Spleen (tissue), 11 donors: ENCODE measurements around the gene BTAF1. TPM values are rescaled to one million over a fixed set of nuclear protein-coding genes. Genes with fewer than 3 reads are reported as not detected.
"Not testable (repeated sequence)": the region's sequence is repeated elsewhere in the genome, so short reads cannot be mapped to it uniquely, and the experiment has no call there.

Experiments used
- DNase-seq: peaks from one replicate; pipeline ENCODE4 v3.0.0-alpha.2; 2020
- H3K27ac ChIP-seq, 8 donors: fragments of 200-600 bp; sonication (generic) in 7 of 8; 1 replicate in 4 of 8; 2 replicates in 4 of 8; pipeline versions ENCODE4 v1.5.0 to v1.8.0; 2016 to 2021; ENCODE audit warnings: inconsistent platforms in 4 of 8, mild to moderate bottlenecking in 4 of 8, moderate library complexity in 1 of 8
- H3K27me3 ChIP-seq, 7 donors: fragments of 200-600 bp; sonication (generic) in 6 of 7; replicated peaks in 1 of 7; 1 replicate in 4 of 7; 2 replicates in 3 of 7; pipeline versions ENCODE4 v1.5.0 to v1.8.0; 2016 to 2021; ENCODE audit warnings: inconsistent platforms in 3 of 7, mild to moderate bottlenecking in 1 of 7
- H3K36me3 ChIP-seq, 6 donors: fragments of 200-600 bp; sonication (generic) in 5 of 6; 1 replicate in 4 of 6; 2 replicates in 2 of 6; pipeline versions ENCODE4 v1.5.0 to v1.8.0; 2016 to 2021; ENCODE audit warnings: inconsistent platforms in 2 of 6
- H3K4me1 ChIP-seq, 6 donors: fragments of 200-600 bp; sonication (generic) in 5 of 6; 1 replicate in 3 of 6; 2 replicates in 3 of 6; pipeline versions ENCODE4 v1.5.0 to v1.8.0; 2016 to 2021; ENCODE audit warnings: inconsistent platforms in 3 of 6
- H3K4me3 ChIP-seq, 8 donors: fragments of 200-600 bp; sonication (generic) in 7 of 8; 1 replicate in 4 of 8; 2 replicates in 4 of 8; pipeline versions ENCODE4 v1.5.0 to v1.8.0; 2016 to 2021; ENCODE audit warnings: inconsistent platforms in 4 of 8, mild to moderate bottlenecking in 4 of 8, moderate library complexity in 2 of 8
- H3K9me3 ChIP-seq, 8 donors: fragments of 200-600 bp; sonication (generic) in 7 of 8; 1 replicate in 4 of 8; 2 replicates in 4 of 8; pipeline versions ENCODE4 v1.5.0 to v1.8.0; 2016 to 2021; ENCODE audit warnings: inconsistent platforms in 4 of 8
- CTCF ChIP-seq, 11 experiments: fragments of 200-600 bp in 7 of 11; fragments of 450-650 bp in 4 of 11; sonication (generic) in 4 of 11; IDR thresholded peaks in 8 of 11; conservative IDR thresholded peaks in 3 of 11; 1 replicate in 7 of 11; 2 replicates in 4 of 11; pipeline versions ENCODE4 v1.4.0 to v1.8.0; 2016 to 2021; ENCODE audit warnings: antibody characterized with exemption in 11 of 11, inconsistent platforms in 4 of 11, mild to moderate bottlenecking in 1 of 11
- POLR2A ChIP-seq, 3 donors: fragments of 450-650 bp; IDR thresholded peaks; one replicate each; pipeline ENCODE4 v1.5.1; 2017; ENCODE audit warnings: antibody characterized with exemption in 3 of 3, mild to moderate bottlenecking in 1 of 3
- POLR2AphosphoS5 ChIP-seq, 3 donors: sonication (generic); formaldehyde crosslinking; IDR thresholded peaks; one replicate each; pipeline ENCODE4 v1.5.1; 2017; ENCODE audit warnings: antibody characterized with exemption in 3 of 3
- WGBS, 5 donors: extraction: QIAGEN DNeasy Blood & Tissue Kit in 3 of 5; methylation state at CpG; one replicate each; pipeline versions ENCODE4 v1.1.5 to v1.1.7; 2013 to 2018; 5-methylcytosine and 5-hydroxymethylcytosine counted together
- intact Hi-C: fragments of 100-400 bp; cut with DNase I; formaldehyde crosslinking; loops from one replicate; pipeline ENCODE4 v1.15.0; 2023; ENCODE audit warnings: low total_unique reads
- polyA plus RNA-seq, 3 donors: library from polyadenylated mRNA; stranded (reverse); fragments of 200-250 nt; gene quantifications; one replicate each; pipeline ENCODE4 v1.2.1, GENCODE V29; 2013
- total RNA-seq, 7 donors: library from RNA; depleted of rRNA in 3 of 7; stranded (reverse); fragments of >200 nt in 3 of 7; fragmentation: NEBNext Ultra II Directional in 4 of 7; extraction: Animal tissue kit (Norgen Biotek cat#: 25700) in 4 of 7; gene quantifications; one replicate each; pipeline versions ENCODE4 v1.1.0 to v1.2.1, GENCODE V29; 2016 to 2021
- donor health status: healthy with polysubstance abuse.
- donor health status: DM: no; HTN: no; CAD: no; lungs with moderate emphysema.
- donor health status: DM: no; HTN: no; CAD: no.
- donor health status: Bipolar disorder and iron deficiency.
- donor health status: healthy.
- donor health status: DM: no; HTN: no; CAD: no.
- donor health status: DM: yes; HTN: yes; CAD: no.

Gene BTAF1
- total and polyA plus RNA-seq, 10 donors = 8.8 to 69.2 (median 50.2) TPM

- Histone ChIP-seq H3K4me3 (no peak overlapping the region), H3K4me1 (peaks cover 0 to 5% (median 0%) of the 10 kb centered on the region in 6 donors), H3K27me3 (no peaks in the 10 kb centered on the region), H3K27ac (no peak overlapping the region), H3K36me3 (peaks cover 0 to 97% (median 56%) of the 10 kb centered on the region in 6 donors), H3K9me3 (no peaks in the 10 kb centered on the region)
- DNase-seq = no peak
- TF ChIP-seq POLR2A (IDR thresholded peaks at IDR 0.05) = no peak
- intact Hi-C loops = no loop called here
- 86 to 95% (median 92%) methylated on average over 2 of the region's 2 CpGs for WGBS, 5 donors
Measured at GRCh38 chr10:92011560-92012214, 88.1 kb downstream of the BTAF1 start.

- WGBS, 5 donors = 88 to 100% (median 93%) methylated on average over 1 of the region's 1 CpG
- Histone ChIP-seq H3K27ac (no peak overlapping the region), H3K36me3 (peaks cover 0 to 97% (median 72%) of the 10 kb centered on the region in 6 donors), H3K9me3 (no peaks in the 10 kb centered on the region), H3K4me3 (no peak overlapping the region), H3K27me3 (no peaks in the 10 kb centered on the region), H3K4me1 (no peaks in the 10 kb centered on the region)
- intact Hi-C loops = no loop called here
- TF ChIP-seq POLR2A (IDR thresholded peaks at IDR 0.05) (no peak), CTCF (IDR thresholded peaks at IDR 0.05 in 8 of 11, conservative IDR thresholded peaks at IDR 0.05 in 3 of 11) (no peak), POLR2AphosphoS5 (IDR thresholded peaks at IDR 0.05) (no peak)
- DNase-seq = no peak
Measured at GRCh38 chr10:92014620-92015019, 91.0 kb downstream of the BTAF1 start.

GRCh38 chr10:92024700-92025099, 101.1 kb downstream of the BTAF1 start:
- WGBS, 5 donors = 93 to 96% (median 94%) methylated on average over 4 of the region's 4 CpGs
- peaks cover 4 to 100% (median 80%) of the 10 kb centered on the region in 6 donors for H3K36me3 ChIP-seq
- TF ChIP-seq POLR2A (IDR thresholded peaks at IDR 0.05) (no peak), POLR2AphosphoS5 (IDR thresholded peaks at IDR 0.05) (no peak), CTCF (IDR thresholded peaks at IDR 0.05 in 8 of 11, conservative IDR thresholded peaks at IDR 0.05 in 3 of 11) (no peak)
- no peak for DNase-seq
- intact Hi-C loops = no loop called here
- no peak overlapping the region for H3K27ac ChIP-seq
- no peaks in the 10 kb centered on the region for H3K4me1 ChIP-seq
- no peaks in the 10 kb centered on the region for H3K9me3 ChIP-seq
- H3K27me3 ChIP-seq = no peaks in the 10 kb centered on the region
- H3K4me3 ChIP-seq = no peak overlapping the region

GRCh38 chr10:92025340-92025739, 101.8 kb downstream of the BTAF1 start:
- intact Hi-C loops, H3K4me1 ChIP-seq, H3K4me3 ChIP-seq, H3K9me3 ChIP-seq, H3K27ac ChIP-seq, DNase-seq, H3K27me3 ChIP-seq: not testable (repeated sequence)
- peaks cover 4 to 100% (median 80%) of the 10 kb centered on the region in 6 donors for H3K36me3 ChIP-seq
- 96 to 100% (median 98%) methylated on average over 3 of the region's 3 CpGs for WGBS, 5 donors

- no peak overlapping the region for H3K4me3 ChIP-seq
- TF ChIP-seq POLR2AphosphoS5 (IDR thresholded peaks at IDR 0.05) (no peak), CTCF (IDR thresholded peaks at IDR 0.05 in 8 of 11, conservative IDR thresholded peaks at IDR 0.05 in 3 of 11) (no peak), POLR2A (IDR thresholded peaks at IDR 0.05) (no peak)
- H3K4me1 ChIP-seq = no peaks in the 10 kb centered on the region
- intact Hi-C loops = no loop called here
- H3K9me3 ChIP-seq = no peaks in the 10 kb centered on the region
- H3K36me3 ChIP-seq = peaks cover 4 to 100% (median 85%) of the 10 kb centered on the region in 6 donors
- DNase-seq = no peak
- WGBS, 5 donors = 86 to 96% (median 93%) methylated on average over 4 of the region's 4 CpGs
- no peak overlapping the region for H3K27ac ChIP-seq
- no peaks in the 10 kb centered on the region for H3K27me3 ChIP-seq
Measured at GRCh38 chr10:92027141-92027540, 103.6 kb downstream of the BTAF1 start.
